Neuronal stem cell (in vitro differentiated cells): ENCODE results near the gene KRTAP20-4. TPM values are rescaled to one million over a fixed set of nuclear protein-coding genes. Genes with fewer than 3 reads are reported as not detected.
A peak's percentile ranks its signal among the peaks of the same experiment; 100 is the strongest.

Experiments used
- DNase-seq: peaks from one replicate; pipeline ENCODE4 v3.0.0-alpha.2; 2013; ENCODE audit warnings: low spot score
- H2AFZ ChIP-seq: one replicate; pipeline ENCODE4 v1.6.1; 2013; ENCODE audit warnings: mild to moderate bottlenecking, low read length, inconsistent platforms
- H2AK5ac ChIP-seq: 2 replicates; pipeline ENCODE4 v1.6.1; 2013; ENCODE audit warnings: low read depth, mild to moderate bottlenecking, inconsistent platforms, low read length, moderate library complexity, mixed read lengths
- H2BK120ac ChIP-seq: 2 replicates; pipeline ENCODE4 v1.6.1; 2013; ENCODE audit warnings: low read depth, mild to moderate bottlenecking, inconsistent platforms, low read length, moderate library complexity, mixed read lengths
- H2BK12ac ChIP-seq: one replicate; pipeline ENCODE4 v1.6.1; 2013; ENCODE audit warnings: low read length, inconsistent platforms
- H2BK15ac ChIP-seq: 2 replicates; pipeline ENCODE4 v1.6.1; 2013; ENCODE audit warnings: mild to moderate bottlenecking, low read length, inconsistent platforms, mixed read lengths
- H2BK5ac ChIP-seq: one replicate; pipeline ENCODE4 v1.6.1; 2013; ENCODE audit warnings: inconsistent platforms, mild to moderate bottlenecking, low read length, moderate library complexity
- H3K14ac ChIP-seq: one replicate; pipeline ENCODE4 v1.6.1; 2013; ENCODE audit warnings: low read length, inconsistent platforms
- H3K18ac ChIP-seq: 2 replicates; pipeline ENCODE4 v1.6.1; 2013; ENCODE audit warnings: low read length, inconsistent platforms
- H3K23ac ChIP-seq: 2 replicates; pipeline ENCODE4 v1.6.1; 2013; ENCODE audit warnings: low read depth, mild to moderate bottlenecking, mixed read lengths, low read length, inconsistent platforms; ENCODE audit not compliant: poor library complexity
- H3K27ac ChIP-seq: replicated peaks from 3 replicates; pipeline ENCODE4 v1.5.1; 2013; ENCODE audit warnings: low read length, inconsistent platforms
- H3K27me3 ChIP-seq, 3 experiments: 2 replicates each; pipeline ENCODE4 v1.6.1; 2013; ENCODE audit warnings: low read length in 3 of 3, mild to moderate bottlenecking in 2 of 3, inconsistent platforms in 1 of 3, low read depth in 1 of 3, mixed read lengths in 1 of 3, moderate library complexity in 1 of 3; ENCODE audit not compliant: control insufficient read depth in 3 of 3, insufficient read depth in 3 of 3
- H3K36me3 ChIP-seq, 2 donors: replicated peaks in 1 of 2; 2 replicates each; pipeline ENCODE4 v1.6.1; 2013; ENCODE audit warnings: low read length in 2 of 2; ENCODE audit not compliant: control insufficient read depth in 2 of 2, insufficient read depth in 2 of 2
- H3K4ac ChIP-seq: 2 replicates; pipeline ENCODE4 v1.6.1; 2013; ENCODE audit warnings: inconsistent platforms, mild to moderate bottlenecking, low read length, moderate library complexity
- H3K4me1 ChIP-seq, 2 donors: 1 replicate in 1 of 2; 2 replicates in 1 of 2; pipeline ENCODE4 v1.6.1; 2013; ENCODE audit warnings: low read length in 2 of 2, low read depth in 1 of 2; ENCODE audit not compliant: control insufficient read depth in 2 of 2, insufficient read depth in 1 of 2
- H3K4me2 ChIP-seq: one replicate; pipeline ENCODE4 v1.6.1; 2013; ENCODE audit warnings: mild to moderate bottlenecking, low read length, inconsistent platforms; ENCODE audit not compliant: insufficient read depth, poor library complexity, severe bottlenecking
- H3K4me3 ChIP-seq, 2 donors: 2 replicates each; pipeline ENCODE4 v1.5.1; 2013; ENCODE audit warnings: low read length in 2 of 2, mild to moderate bottlenecking in 2 of 2, inconsistent platforms in 1 of 2, moderate library complexity in 1 of 2
- H3K79me1 ChIP-seq: one replicate; pipeline ENCODE4 v1.6.1; 2013; ENCODE audit warnings: low read depth, mild to moderate bottlenecking, inconsistent platforms, low read length, moderate library complexity
- H3K9ac ChIP-seq: one replicate; pipeline ENCODE4 v1.6.1; 2013; ENCODE audit warnings: mild to moderate bottlenecking, low read depth, low read length, inconsistent platforms; ENCODE audit not compliant: poor library complexity
- H3K9me3 ChIP-seq, 2 donors: replicated peaks in 1 of 2; 2 replicates each; pipeline versions ENCODE3 to v1.6.1; 2013; ENCODE audit warnings: low read length in 2 of 2, mild to moderate bottlenecking in 2 of 2, inconsistent platforms in 1 of 2, low read depth in 1 of 2, mixed read lengths in 1 of 2, moderate library complexity in 1 of 2; ENCODE audit not compliant: control insufficient read depth in 2 of 2, insufficient read depth in 1 of 2
- H4K8ac ChIP-seq: one replicate; pipeline ENCODE4 v1.6.1; 2013; ENCODE audit warnings: low read depth, mild to moderate bottlenecking, inconsistent platforms, low read length, moderate library complexity
- H4K91ac ChIP-seq: one replicate; pipeline ENCODE4 v1.6.1; 2013; ENCODE audit warnings: low read length, low read depth, mild to moderate bottlenecking, inconsistent platforms; ENCODE audit not compliant: poor library complexity
- WGBS, 2 donors: extraction: QIAGEN DNeasy Blood & Tissue Kit; methylation state at CpG; one replicate each; pipeline ENCODE4 v1.1.7; 2013; ENCODE audit warnings: missing lambda C conversion rate in 2 of 2, mixed read lengths in 1 of 2; ENCODE audit not compliant: insufficient read length in 2 of 2, insufficient replicate concordance in 1 of 2; ENCODE audit errors: extremely low coverage in 2 of 2; 5-methylcytosine and 5-hydroxymethylcytosine counted together
- polyA plus RNA-seq, 2 experiments: library from polyadenylated mRNA; stranded (reverse); fragments of 200-250 nt; gene quantifications; one replicate each; pipeline ENCODE4 v1.2.3, GENCODE V29; 2013

KRTAP20-4 gene
- polyA plus RNA-seq (2013, experiment 1 of 2): not detected
- not detected for polyA plus RNA-seq (2013, experiment 2 of 2)

- Histone ChIP-seq H3K14ac (no peak within 1 kb of the TSS), H2BK12ac (no peak within 1 kb of the TSS), H3K4ac (no peak within 1 kb of the TSS), H2AK5ac (no peak within 1 kb of the TSS), H3K23ac (no peak within 1 kb of the TSS), H3K9me3 (peaks cover 0 to 2% of the 10 kb centered on the region in 2 donors), H2BK5ac (no peak within 1 kb of the TSS), H3K36me3 (no peaks in the 10 kb centered on the region), H2AFZ (no peak within 1 kb of the TSS), H4K8ac (no peak within 1 kb of the TSS), H3K27ac (no peak within 1 kb of the TSS), H3K4me3 (no peak within 1 kb of the TSS), H3K79me1 (no peaks in the 10 kb centered on the region), H4K91ac (no peak within 1 kb of the TSS), H3K9ac (no peak within 1 kb of the TSS), H3K18ac (no peak within 1 kb of the TSS), H2BK120ac (no peak within 1 kb of the TSS), H2BK15ac (no peak within 1 kb of the TSS), H3K4me2 (no peak within 1 kb of the TSS), H3K27me3 (no peaks in the 10 kb centered on the region), H3K4me1 (no peaks in the 10 kb centered on the region)
- WGBS, 2 donors: no CpG with 5 or more reads among the region's 3 CpGs
- no peak for DNase-seq
Measured at GRCh38 chr21:30620522-30620921, at the start of gene KRTAP20-4. Gene KRTAP20-4 (plus strand): TSS chr21:30620627.

- no peak overlapping the region for H3K4me2 ChIP-seq
- H3K14ac ChIP-seq: no peak overlapping the region
- no peaks in the 10 kb centered on the region for H3K9me3 ChIP-seq
Measured at GRCh38 chr21:30577766-30578165, 42.7 kb upstream of the KRTAP20-4 start.

GRCh38 chr21:30579346-30579745 lies 41.1 kb upstream of the KRTAP20-4 start:
- H2BK12ac ChIP-seq: no peak overlapping the region
- no peak overlapping the region for H3K4me3 ChIP-seq
- H3K23ac ChIP-seq: no peak overlapping the region
- no peak overlapping the region for H2AK5ac ChIP-seq
- no peak overlapping the region for H3K27ac ChIP-seq
- H3K4me2 ChIP-seq: no peak overlapping the region
- no peak overlapping the region for H2BK15ac ChIP-seq
- H3K9ac ChIP-seq: no peak overlapping the region
- peak; percentile 29 for DNase-seq
- H2BK120ac ChIP-seq: no peak overlapping the region
- no peak overlapping the region for H2AFZ ChIP-seq
- no peak overlapping the region for H4K91ac ChIP-seq
- no peak overlapping the region for H3K18ac ChIP-seq
- H3K79me1 ChIP-seq: no peaks in the 10 kb centered on the region
- no peaks in the 10 kb centered on the region for H3K36me3 ChIP-seq
- H3K14ac ChIP-seq: no peak overlapping the region
- no peaks in the 10 kb centered on the region for H3K9me3 ChIP-seq
- peaks cover 0 to 13% of the 10 kb centered on the region in 2 donors for H3K4me1 ChIP-seq
- no peaks in the 10 kb centered on the region for H3K27me3 ChIP-seq
- no CpG with 5 or more reads among the region's 1 CpG for WGBS, 2 donors
- H4K8ac ChIP-seq: no peak overlapping the region
- H3K4ac ChIP-seq: no peak overlapping the region
- no peak overlapping the region for H2BK5ac ChIP-seq

More at GRCh38 chr21:30577766-30578165, 42.7 kb upstream of the KRTAP20-4 start:
- no peak overlapping the region for H2BK12ac ChIP-seq
- H3K27me3 ChIP-seq: no peaks in the 10 kb centered on the region
- H4K91ac ChIP-seq: no peak overlapping the region
- no peak overlapping the region for H2BK120ac ChIP-seq
- no peak overlapping the region for H3K23ac ChIP-seq
- H2BK15ac ChIP-seq: no peak overlapping the region
- H3K4me3 ChIP-seq: no peak overlapping the region
- no peak overlapping the region for H2AK5ac ChIP-seq
- H3K36me3 ChIP-seq: no peaks in the 10 kb centered on the region
- H3K79me1 ChIP-seq: no peaks in the 10 kb centered on the region
- no peak overlapping the region for H3K4ac ChIP-seq
- no peak overlapping the region for H2BK5ac ChIP-seq
- H3K9ac ChIP-seq: no peak overlapping the region
- H2AFZ ChIP-seq: no peak overlapping the region
- H3K27ac ChIP-seq: peak overlapping the region; percentile 24
- DNase-seq: no peak
- no peak overlapping the region for H3K18ac ChIP-seq
- H4K8ac ChIP-seq: no peak overlapping the region
- peaks cover 0 to 8% of the 10 kb centered on the region in 2 donors for H3K4me1 ChIP-seq

- Histone ChIP-seq H3K4me1 (peaks cover 0 to 13% of the 10 kb centered on the region in 2 donors), H4K8ac (no peak overlapping the region), H3K14ac (no peak overlapping the region), H3K27ac (peak overlapping the region; percentile 14), H3K4ac (no peak overlapping the region), H3K36me3 (no peaks in the 10 kb centered on the region), H2BK5ac (no peak overlapping the region), H2BK15ac (no peak overlapping the region), H3K9ac (no peak overlapping the region), H3K4me3 (no peak overlapping the region), H2BK12ac (no peak overlapping the region), H3K27me3 (no peaks in the 10 kb centered on the region), H3K18ac (no peak overlapping the region), H2AK5ac (no peak overlapping the region), H4K91ac (no peak overlapping the region), H3K4me2 (no peak overlapping the region), H2BK120ac (no peak overlapping the region), H2AFZ (no peak overlapping the region), H3K23ac (no peak overlapping the region), H3K79me1 (no peaks in the 10 kb centered on the region), H3K9me3 (no peaks in the 10 kb centered on the region)
- DNase-seq: no peak
- WGBS, 2 donors: no CpG with 5 or more reads among the region's 3 CpGs
Measured at GRCh38 chr21:30580132-30580531, 40.3 kb upstream of the KRTAP20-4 start.
